ENCODE results near the gene IDH3G.
"Not testable (repeated sequence)": the region's sequence is repeated elsewhere in the genome, so short reads cannot be mapped to it uniquely, and the experiment has no call there.

Gene IDH3G

DNA sequence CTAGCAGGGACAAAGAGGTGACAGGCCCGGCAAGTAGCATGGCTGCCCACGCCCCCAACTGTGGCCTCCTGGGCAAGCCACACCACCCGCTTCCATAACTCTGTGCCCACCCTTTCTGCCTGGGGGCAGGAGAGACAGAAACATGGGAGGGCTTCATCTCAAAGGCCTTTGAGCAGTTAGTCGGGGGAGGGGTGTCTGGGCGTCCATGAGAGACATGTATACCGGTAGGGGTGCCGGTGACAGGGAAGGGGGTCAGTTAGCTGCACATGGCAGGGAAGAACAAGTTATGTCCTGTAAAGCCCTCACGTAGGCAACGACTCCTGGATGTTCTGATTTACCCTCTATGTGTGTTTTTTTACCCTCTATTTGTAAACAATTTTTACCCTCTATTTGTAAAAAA lies 26.9 kb upstream of the IDH3G start:
- peaks cover 66% of the 10 kb centered on the region for H3K27me3 Mint-ChIP-seq
- DNase-seq, result no peak
- no peaks in the 10 kb centered on the region for H3K36me3 Mint-ChIP-seq (ENCODE audit: low read depth)
- H3K4me3 Mint-ChIP-seq, result no peak overlapping the region
- no peak overlapping the region for H3K27ac Mint-ChIP-seq
- no peaks in the 10 kb centered on the region for H3K9me3 Mint-ChIP-seq
- H3K4me1 Mint-ChIP-seq (ENCODE audit: low read depth), result peaks cover 44% of the 10 kb centered on the region

DNA sequence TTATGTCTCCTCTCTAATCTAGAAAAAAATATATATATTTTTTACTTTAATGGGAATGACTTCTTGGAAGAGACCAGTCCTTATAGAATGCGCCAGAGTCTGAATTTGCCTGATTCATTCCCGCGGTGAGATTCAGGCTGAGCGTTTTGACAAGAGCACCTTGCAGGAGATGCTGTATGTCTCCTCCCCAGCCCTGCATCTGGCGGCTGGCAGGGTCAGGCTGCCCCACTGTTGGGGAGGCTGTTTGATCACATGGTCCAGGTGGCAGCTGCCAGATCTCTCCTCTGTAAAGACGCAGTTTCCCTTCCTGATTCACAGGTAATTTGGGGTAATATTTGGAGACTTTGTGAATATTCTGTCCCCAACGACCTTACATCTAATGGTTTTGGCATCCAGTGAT lies 26.4 kb upstream of the IDH3G start:
- no peaks in the 10 kb centered on the region for H3K9me3 Mint-ChIP-seq
- peaks cover 43% of the 10 kb centered on the region for H3K4me1 Mint-ChIP-seq (ENCODE audit: low read depth)
- no peak overlapping the region for H3K4me3 Mint-ChIP-seq
- no peak for DNase-seq
- peaks cover 64% of the 10 kb centered on the region for H3K27me3 Mint-ChIP-seq
- no peak overlapping the region for H3K27ac Mint-ChIP-seq
- H3K36me3 Mint-ChIP-seq (ENCODE audit: low read depth), result no peaks in the 10 kb centered on the region

DNA sequence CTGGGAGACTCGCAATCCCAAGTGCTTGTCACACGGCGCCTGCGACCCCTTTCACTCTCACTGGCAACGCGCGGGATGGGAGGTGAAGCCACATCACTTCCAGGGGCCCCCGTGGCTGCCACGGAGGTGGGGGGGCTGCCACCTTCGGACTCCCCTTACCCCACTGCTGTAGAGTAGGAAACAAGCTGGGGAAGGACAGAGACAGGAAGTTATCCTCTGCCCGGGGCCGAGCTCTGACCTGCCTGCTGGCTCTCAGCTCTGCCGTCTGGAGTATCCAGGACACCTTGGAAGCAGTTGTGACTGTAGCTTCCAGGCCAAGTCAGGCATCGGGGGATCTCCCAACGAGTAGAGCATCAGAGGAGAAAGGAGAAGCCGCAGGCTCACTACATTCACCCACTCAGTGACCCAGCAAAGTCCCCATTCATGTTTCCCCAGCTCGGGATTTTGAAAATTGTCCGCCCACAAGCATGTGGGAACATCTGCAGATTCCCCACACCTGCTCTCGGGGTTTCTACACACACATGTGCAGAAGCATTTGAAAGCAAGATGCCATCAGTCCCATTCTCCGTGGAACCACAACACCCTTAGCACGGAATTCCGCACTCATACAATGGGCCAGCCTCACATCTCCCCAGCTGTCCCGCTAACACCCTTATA lies 25.3 kb upstream of the IDH3G start:
- Mint-ChIP-seq H3K4me1 (ENCODE audit: low read depth) (peaks cover 48% of the 10 kb centered on the region), H3K27me3 (peaks cover 62% of the 10 kb centered on the region), H3K9me3 (no peaks in the 10 kb centered on the region), H3K27ac (no peak overlapping the region), H3K36me3 (ENCODE audit: low read depth) (no peaks in the 10 kb centered on the region), H3K4me3 (peak overlapping the region; percentile 54)
- DNase-seq, result no peak

DNA sequence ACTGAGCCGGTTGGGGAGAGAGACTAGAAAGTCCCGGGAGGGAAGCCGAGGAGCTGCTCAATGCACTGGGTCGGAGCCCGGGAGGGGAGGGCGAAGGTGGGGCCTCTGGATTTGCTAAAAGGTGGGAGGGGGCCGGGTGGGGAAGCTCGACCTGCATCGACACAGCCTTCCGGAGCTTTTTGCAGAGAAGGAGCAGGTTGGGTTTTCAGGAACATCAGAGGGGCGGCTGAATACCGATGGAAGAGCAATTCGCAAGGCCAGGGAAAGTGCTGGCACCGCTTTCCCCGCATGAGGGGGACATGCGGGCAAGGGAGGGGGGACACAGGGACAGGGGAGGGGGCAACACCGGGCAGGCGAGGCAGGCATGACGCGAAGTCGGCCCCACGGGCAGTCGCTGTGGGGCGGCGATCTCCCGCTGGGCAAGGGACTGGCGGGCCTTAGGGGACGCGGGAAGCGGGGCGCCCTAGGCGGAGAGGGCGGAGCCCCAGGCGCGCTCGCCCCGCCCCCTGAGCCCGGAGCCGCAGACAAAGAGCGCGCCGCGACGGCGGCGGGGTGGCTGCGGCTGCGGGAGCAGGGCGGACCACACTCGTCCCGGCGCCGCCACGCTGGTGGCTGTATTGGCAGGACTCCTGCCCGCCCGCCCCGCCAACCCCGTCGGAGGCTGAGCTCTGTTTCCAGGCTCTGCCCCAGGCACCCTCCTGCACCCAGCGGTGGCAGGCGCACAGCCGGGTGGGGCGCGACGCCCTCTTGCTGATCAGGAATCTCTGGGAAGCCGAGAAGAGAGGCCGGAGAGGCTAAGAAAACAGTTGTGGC lies 24.6 kb upstream of the IDH3G start:
- peak; percentile 75 for DNase-seq
- Mint-ChIP-seq H3K27ac (no peak overlapping the region), H3K36me3 (ENCODE audit: low read depth) (no peaks in the 10 kb centered on the region), H3K27me3 (peaks cover 58% of the 10 kb centered on the region), H3K9me3 (no peaks in the 10 kb centered on the region), H3K4me3 (peak overlapping the region; percentile 54), H3K4me1 (ENCODE audit: low read depth) (peaks cover 48% of the 10 kb centered on the region)

DNA sequence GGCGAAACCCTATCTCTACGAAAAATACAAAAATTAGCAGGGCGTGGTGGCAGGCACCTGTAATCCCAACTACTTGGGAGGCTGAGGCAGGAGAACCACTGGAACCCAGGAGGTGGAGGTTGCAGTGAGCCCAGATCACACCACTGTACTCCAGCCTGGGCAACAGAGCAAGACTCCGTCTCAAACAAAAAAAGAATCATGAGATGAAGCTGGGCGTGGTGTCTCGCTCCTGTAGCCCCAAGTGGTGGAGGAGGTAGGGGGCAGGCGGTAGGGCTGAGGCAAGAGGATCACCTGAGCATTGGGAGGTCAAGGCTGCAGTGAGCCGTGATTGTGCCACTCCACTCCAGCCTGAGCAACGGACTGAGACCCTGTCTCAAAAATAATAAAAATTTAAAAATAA lies 23.9 kb upstream of the IDH3G start:
- peaks cover 60% of the 10 kb centered on the region for H3K27me3 Mint-ChIP-seq
- H3K36me3 Mint-ChIP-seq (ENCODE audit: low read depth); H3K9me3 Mint-ChIP-seq; H3K4me3 Mint-ChIP-seq; H3K27ac Mint-ChIP-seq; DNase-seq: not testable (repeated sequence)
- peaks cover 48% of the 10 kb centered on the region for H3K4me1 Mint-ChIP-seq (ENCODE audit: low read depth)

DNA sequence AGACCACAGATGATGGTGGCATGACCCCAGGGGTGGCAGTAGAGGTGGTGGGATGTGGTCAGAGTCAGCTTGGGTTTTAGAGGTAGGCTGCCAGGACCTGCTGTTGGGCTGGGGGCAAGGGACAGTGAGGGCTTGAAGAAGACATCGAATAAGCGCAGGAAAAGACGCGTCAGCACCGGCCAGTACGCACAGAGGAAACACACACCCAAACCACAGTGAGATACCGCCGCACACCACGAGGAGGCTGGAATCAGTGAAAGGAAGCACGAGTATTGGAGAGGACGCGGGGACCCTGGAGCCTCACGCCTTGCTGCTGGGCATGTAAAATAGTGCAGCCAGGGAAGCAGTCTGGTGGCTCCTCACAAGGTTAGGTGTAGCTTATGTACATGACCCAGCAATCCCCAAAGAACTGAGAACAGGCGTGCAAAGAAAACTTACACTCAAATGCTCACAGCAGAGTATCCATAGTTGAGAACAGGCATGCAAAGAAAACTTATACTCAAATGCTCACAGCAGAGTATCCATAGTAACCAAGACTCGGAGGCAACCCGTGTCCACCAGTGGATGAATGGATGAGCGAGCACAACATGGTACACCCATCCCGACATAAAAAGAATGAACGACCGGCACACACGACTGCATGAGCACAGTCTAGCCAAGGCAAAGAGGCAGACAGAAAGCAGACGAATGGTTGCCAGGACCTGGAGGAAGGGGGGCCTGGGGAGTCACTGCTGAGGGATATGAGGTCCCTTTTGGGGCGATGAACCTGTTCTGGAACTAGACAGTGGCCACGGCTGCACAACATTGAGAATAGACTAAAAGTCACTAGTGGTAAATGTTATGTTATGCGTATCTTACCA lies 22.9 kb upstream of the IDH3G start:
- Mint-ChIP-seq H3K4me3 (no peak overlapping the region), H3K36me3 (ENCODE audit: low read depth) (no peaks in the 10 kb centered on the region)

DNA sequence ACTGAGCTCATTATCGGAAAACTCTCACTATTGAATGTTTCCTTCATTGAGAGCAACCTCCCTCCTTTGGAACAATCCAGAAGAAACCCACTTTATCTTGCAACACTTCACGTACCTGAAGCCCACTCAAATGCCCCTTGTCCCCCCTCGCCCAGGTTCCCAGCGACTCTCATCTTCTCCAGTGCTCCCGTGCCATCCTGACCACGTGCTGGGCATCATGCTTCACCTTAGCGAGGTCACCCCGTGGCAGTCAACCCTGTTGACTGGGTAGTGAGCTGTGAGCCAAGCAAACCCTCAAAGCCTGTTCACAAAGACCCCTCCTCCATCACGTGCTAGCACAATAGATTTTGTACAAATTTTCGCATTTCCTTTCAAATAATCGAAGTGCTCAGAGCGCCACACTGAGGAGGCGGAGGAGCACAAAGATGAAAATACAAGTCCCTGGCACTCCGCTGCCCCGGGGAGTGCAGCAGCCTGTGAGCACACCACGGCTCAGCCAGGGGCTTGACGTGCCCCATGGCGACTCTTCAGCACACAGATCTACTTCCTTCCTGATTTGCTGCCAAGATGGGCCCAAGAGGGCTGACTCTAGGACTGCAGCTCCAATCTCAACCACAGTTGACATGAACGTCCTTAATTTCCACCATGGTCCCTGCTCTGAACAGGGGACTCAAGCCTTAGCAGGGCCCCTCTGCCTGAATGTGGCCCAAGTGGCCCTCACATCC lies 20.6 kb upstream of the IDH3G start:
- Mint-ChIP-seq H3K4me1 (ENCODE audit: low read depth) (peaks cover 24% of the 10 kb centered on the region), H3K27me3 (peaks cover 65% of the 10 kb centered on the region), H3K9me3 (no peaks in the 10 kb centered on the region), H3K36me3 (ENCODE audit: low read depth) (no peaks in the 10 kb centered on the region), H3K4me3 (no peak overlapping the region), H3K27ac (no peak overlapping the region)
- DNase-seq, result no peak

More for the DNA sequence above, 22.9 kb upstream of the IDH3G start:
- peak; percentile 56 for DNase-seq
- peaks cover 40% of the 10 kb centered on the region for H3K4me1 Mint-ChIP-seq (ENCODE audit: low read depth)
- H3K27ac Mint-ChIP-seq, result no peak overlapping the region
- no peaks in the 10 kb centered on the region for H3K9me3 Mint-ChIP-seq
- peaks cover 61% of the 10 kb centered on the region for H3K27me3 Mint-ChIP-seq

DNA sequence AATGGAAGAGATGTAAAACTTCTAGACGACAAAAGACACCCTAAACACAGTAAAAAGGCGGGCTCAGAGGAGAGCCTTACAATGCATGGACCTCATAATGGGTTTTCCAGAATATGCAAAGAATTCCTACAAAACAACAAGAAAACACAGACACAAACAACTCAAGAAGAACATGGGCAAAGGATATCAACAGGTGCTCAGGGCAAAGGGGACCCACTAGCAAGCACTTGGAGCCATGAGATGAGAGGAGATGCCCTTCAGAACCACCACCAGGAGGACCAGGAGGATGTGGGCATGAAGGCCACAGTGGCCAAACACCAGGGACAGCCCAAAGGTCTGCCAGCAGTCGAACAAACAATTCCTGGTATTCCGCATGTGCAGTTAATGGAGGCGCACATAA lies 19.0 kb upstream of the IDH3G start:
- H3K4me3 Mint-ChIP-seq, result no peak overlapping the region
- H3K27ac Mint-ChIP-seq, result no peak overlapping the region
- no peaks in the 10 kb centered on the region for H3K36me3 Mint-ChIP-seq (ENCODE audit: low read depth)
- H3K27me3 Mint-ChIP-seq, result peaks cover 57% of the 10 kb centered on the region
- H3K9me3 Mint-ChIP-seq, result no peaks in the 10 kb centered on the region
- DNase-seq, result no peak
- H3K4me1 Mint-ChIP-seq (ENCODE audit: low read depth), result peaks cover 18% of the 10 kb centered on the region

DNA sequence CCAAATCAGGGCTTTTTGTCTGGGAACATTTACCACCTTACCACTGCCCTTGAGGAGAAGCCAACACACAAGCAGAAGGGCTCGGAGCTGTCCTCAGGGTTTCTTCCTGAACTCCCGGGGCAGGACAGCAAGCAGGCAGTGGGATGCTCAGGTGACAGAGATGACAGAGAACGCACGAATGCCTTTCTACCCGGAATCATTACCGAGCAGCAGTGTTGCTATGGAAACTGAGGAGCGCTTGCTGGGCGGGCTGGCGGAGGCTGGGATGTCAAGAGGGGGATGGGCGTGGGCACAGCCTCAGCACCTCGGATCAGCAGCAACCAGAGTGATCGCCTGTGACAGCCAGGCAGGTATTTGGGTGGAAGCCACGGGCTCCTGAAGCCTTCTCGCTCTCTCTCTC lies 18.0 kb upstream of the IDH3G start:
- no peak for DNase-seq
- peaks cover 51% of the 10 kb centered on the region for H3K27me3 Mint-ChIP-seq
- peaks cover 15% of the 10 kb centered on the region for H3K4me1 Mint-ChIP-seq (ENCODE audit: low read depth)
- H3K9me3 Mint-ChIP-seq, result no peaks in the 10 kb centered on the region
- H3K27ac Mint-ChIP-seq, result no peak overlapping the region
- H3K4me3 Mint-ChIP-seq, result no peak overlapping the region
- no peaks in the 10 kb centered on the region for H3K36me3 Mint-ChIP-seq (ENCODE audit: low read depth)

DNA sequence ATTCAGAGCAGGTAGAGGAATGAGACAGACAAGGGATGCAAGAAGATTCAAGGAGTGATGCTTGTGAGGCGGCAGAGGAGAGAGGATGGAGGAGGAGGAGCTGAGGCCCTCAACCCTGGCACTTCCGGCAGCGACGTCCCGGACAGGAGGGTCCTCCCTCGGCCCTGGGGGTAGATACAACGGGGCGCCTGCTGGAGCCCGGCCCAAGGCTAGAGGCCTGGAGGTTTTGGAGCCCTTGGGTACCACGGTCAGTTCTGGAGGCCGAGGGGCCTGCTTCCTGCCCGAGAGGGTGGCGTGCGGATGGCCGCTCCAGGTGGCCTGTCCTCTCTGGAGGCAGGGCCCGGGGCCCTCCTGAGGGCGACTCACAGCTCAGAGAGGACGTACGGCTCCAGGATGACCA lies 13.8 kb upstream of the IDH3G start:
- Mint-ChIP-seq H3K36me3 (ENCODE audit: low read depth) (no peaks in the 10 kb centered on the region), H3K27ac (no peak overlapping the region), H3K9me3 (no peaks in the 10 kb centered on the region), H3K4me1 (ENCODE audit: low read depth) (no peaks in the 10 kb centered on the region), H3K4me3 (no peak overlapping the region), H3K27me3 (peaks cover 27% of the 10 kb centered on the region)
- DNase-seq, result no peak

DNA sequence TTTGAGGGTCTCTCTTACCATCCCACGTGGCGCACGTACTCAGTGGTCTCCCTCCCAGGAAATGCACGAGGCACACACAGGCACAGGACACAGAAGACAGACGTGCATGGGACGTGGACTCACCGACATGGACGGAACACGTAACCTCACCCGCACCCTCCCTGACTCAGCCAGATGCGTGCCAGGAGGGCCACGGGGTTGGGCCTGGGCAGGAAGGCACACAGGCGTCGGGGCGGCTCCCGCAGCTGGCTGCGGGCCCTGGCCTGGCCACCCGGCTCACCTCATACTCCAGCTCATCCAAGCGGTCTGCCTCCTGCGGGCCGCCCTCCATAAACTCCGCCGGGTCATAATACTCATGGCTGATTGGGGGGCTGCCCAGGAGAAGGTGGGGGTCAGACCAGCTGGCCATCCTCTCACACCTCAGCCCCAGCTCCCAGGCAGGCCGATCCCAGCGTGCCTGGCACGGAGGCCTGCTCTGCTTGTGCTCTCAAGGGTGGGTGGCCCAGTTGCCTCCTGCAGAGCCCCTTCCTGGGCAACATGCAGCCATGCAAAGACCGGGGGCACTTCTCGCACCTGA lies 12.9 kb upstream of the IDH3G start:
- no peak overlapping the region for H3K27ac Mint-ChIP-seq
- peaks cover 23% of the 10 kb centered on the region for H3K27me3 Mint-ChIP-seq
- no peaks in the 10 kb centered on the region for H3K4me1 Mint-ChIP-seq (ENCODE audit: low read depth)
- no peak for DNase-seq
- no peak overlapping the region for H3K4me3 Mint-ChIP-seq
- H3K36me3 Mint-ChIP-seq (ENCODE audit: low read depth), result no peaks in the 10 kb centered on the region
- H3K9me3 Mint-ChIP-seq, result no peaks in the 10 kb centered on the region

DNA sequence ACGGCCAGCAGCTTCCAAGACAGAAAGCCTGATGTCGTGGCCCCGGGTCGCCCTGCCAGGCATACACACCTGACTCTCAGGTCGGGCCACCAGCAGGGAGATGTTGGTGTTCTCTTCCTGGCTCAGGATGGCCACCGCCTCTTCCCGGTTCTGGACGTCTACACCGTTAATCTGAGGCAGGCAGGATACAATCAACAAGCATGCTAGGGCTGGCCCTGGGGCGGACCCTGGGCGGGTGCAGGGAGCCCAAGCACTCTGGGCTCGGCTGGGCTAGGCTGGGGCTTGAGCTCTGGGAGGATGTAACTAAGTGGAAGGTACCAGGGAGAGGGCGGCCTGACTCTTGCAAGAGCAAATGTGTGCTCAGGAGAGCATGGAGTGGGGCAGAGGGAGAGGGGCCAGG lies 11.3 kb upstream of the IDH3G start:
- DNase-seq, result no peak
- Mint-ChIP-seq H3K4me3 (no peak overlapping the region), H3K4me1 (ENCODE audit: low read depth) (no peaks in the 10 kb centered on the region), H3K9me3 (no peaks in the 10 kb centered on the region), H3K27ac (no peak overlapping the region), H3K36me3 (ENCODE audit: low read depth) (no peaks in the 10 kb centered on the region), H3K27me3 (peaks cover 16% of the 10 kb centered on the region)

DNA sequence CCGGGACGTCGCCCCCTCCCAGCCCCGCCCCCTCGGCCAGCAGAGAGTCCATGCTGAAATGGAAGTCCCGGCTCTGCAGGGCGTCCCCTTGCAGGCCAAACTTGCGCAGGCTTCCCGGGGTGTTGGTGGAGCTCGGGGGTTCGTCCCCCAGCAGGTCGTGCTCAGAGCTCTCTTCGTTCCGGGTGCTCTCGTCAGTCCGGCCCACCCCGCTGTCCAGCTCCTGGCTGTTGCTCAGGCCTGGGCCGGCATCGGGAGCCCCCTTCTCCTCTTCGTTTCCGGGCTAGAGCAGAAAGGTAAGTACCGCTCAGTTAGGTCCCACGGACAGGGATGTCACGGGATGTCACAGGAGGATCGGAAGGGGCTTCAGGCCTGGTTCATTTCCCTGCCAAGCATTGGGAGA lies 10.4 kb upstream of the IDH3G start:
- H3K27me3 Mint-ChIP-seq, result peaks cover 10% of the 10 kb centered on the region
- no peak for DNase-seq
- no peaks in the 10 kb centered on the region for H3K36me3 Mint-ChIP-seq (ENCODE audit: low read depth)
- H3K9me3 Mint-ChIP-seq, result no peaks in the 10 kb centered on the region
- H3K4me3 Mint-ChIP-seq, result no peak overlapping the region
- H3K4me1 Mint-ChIP-seq (ENCODE audit: low read depth), result no peaks in the 10 kb centered on the region
- H3K27ac Mint-ChIP-seq, result no peak overlapping the region

DNA sequence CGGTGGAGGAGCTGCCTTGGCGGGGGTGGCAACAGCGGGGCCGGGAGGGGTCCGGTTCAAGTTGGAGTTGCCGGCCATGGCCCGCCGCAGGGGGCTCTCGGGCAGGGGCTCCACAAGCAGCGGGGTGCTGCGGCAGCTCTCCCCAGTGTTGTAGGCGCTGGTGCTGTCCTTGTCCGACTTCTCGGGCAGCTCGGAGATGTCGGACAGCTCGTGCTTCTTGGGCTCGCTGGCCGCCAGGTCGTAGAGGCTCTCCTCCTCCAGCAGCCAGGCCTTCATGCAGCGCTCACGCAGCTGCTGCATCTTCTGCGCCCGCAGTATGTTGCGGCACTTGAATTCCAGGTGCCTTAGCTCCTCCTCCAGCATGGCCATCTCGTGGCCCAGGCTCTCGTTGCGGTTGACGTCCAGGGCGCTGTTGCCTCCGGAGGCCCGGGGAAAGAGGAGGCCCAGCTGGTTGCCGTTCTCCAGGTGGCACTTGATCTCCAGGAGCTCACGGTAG lies 10.0 kb upstream of the IDH3G start:
- H3K36me3 Mint-ChIP-seq (ENCODE audit: low read depth), result peaks cover 3% of the 10 kb centered on the region
- no peaks in the 10 kb centered on the region for H3K4me1 Mint-ChIP-seq (ENCODE audit: low read depth)
- no peak for DNase-seq
- H3K27ac Mint-ChIP-seq, result no peak overlapping the region
- no peaks in the 10 kb centered on the region for H3K9me3 Mint-ChIP-seq
- no peak overlapping the region for H3K4me3 Mint-ChIP-seq
- H3K27me3 Mint-ChIP-seq, result peaks cover 8% of the 10 kb centered on the region
